ENCODE data around the gene RFX5.
A peak's percentile ranks its signal among the peaks of the same experiment; 100 is the strongest.

RFX5 gene

GRCh38 chr1:151370211-151370911 lies 23.3 kb upstream of the RFX5 start:
- Histone ChIP-seq H3K23ac (ENCODE audit: low read length in 2 of 2) (no peak overlapping the region), H3K27me3 (ENCODE audit: control insufficient read depth in 1 of 2, insufficient read depth in 1 of 2, low read length in 2 of 2) (no peaks in the 10 kb centered on the region), H3K18ac (ENCODE audit: low read depth in 1 of 2, low read length in 2 of 2) (peak overlapping the region; percentile 7 to 35), H3K79me1 (replicated peaks; ENCODE audit: low read length, poor library complexity, severe bottlenecking) (peaks cover 6% of the 10 kb centered on the region), H4K91ac (ENCODE audit: low read length) (no peak overlapping the region), H3K14ac (ENCODE audit: low read length in 2 of 2) (no peak overlapping the region), H3K36me3 (ENCODE audit: control insufficient read depth in 1 of 2, insufficient read depth in 2 of 2, low read depth in 1 of 2, low read length in 2 of 2) (peaks cover 23 to 39% of the 10 kb centered on the region in 2 experiments), H2BK12ac (ENCODE audit: low read length in 2 of 2) (peak overlapping the region in 1 of 2 experiments; percentile 45), H3K27ac (ENCODE audit: low read length, poor library complexity, severe bottlenecking) (no peak overlapping the region), H3K9me3 (ENCODE audit: control insufficient read depth, low read length) (no peaks in the 10 kb centered on the region), H3K9ac (ENCODE audit: low read length) (peak overlapping the region; percentile 84), H3K4me1 (ENCODE audit: control insufficient read depth, insufficient read depth, low read depth, low read length) (peaks cover 20% of the 10 kb centered on the region), H3K4ac (ENCODE audit: low read depth in 1 of 2, low read length in 2 of 2) (peak overlapping the region in 1 of 2 experiments; percentile 7), H3K4me2 (ENCODE audit: low read length, poor library complexity, severe bottlenecking) (no peak overlapping the region), H2AK5ac (ENCODE audit: low read length, severe bottlenecking) (no peak overlapping the region), H2BK5ac (ENCODE audit: low read depth, low read length, poor library complexity, severe bottlenecking) (no peak overlapping the region), H2AFZ (ENCODE audit: low read depth, low read length) (no peak overlapping the region), H4K8ac (ENCODE audit: low read length) (peak overlapping the region; percentile 35), H2BK120ac (ENCODE audit: low read depth, low read length) (no peak overlapping the region), H3K4me3 (ENCODE audit: insufficient read depth in 1 of 2, low read depth in 1 of 2, low read length in 2 of 2) (peak overlapping the region in 1 of 2 experiments; percentile 84), H2BK15ac (ENCODE audit: low read depth, poor library complexity, severe bottlenecking) (no peak overlapping the region)
- 85% methylated on average over 6 of the region's 6 CpGs for WGBS
- DNase-seq = no peak

DNA sequence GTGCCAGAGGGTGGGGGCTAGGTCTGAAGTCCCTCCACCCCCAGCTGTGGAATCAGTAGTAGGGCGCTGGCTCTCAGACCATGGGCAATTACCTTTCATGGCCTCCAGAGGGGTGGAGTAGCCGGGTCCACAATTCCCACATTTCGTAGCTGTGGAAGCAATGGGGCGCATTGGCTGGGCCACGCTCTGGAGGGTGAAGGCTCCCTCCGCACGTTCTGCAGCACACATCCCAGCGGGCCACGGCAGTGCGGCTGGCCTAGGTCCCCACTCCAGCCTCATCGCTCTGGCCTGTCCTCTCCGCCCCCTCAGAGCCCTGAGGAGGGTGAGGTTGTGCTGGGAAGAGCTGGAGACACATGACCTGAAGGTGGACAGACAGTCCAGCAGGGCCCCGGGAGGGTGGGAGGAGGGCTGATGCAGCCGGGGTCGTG lies 22.6 kb upstream of the RFX5 start:
- H3K4me1 ChIP-seq (ENCODE audit: control insufficient read depth, insufficient read depth, low read depth, low read length) = peaks cover 20% of the 10 kb centered on the region
- H3K23ac ChIP-seq (ENCODE audit: low read length in 2 of 2) = no peak overlapping the region
- 94% methylated on average over 15 of the region's 15 CpGs for WGBS
- no peak overlapping the region for H2AFZ ChIP-seq (ENCODE audit: low read depth, low read length)
- H2BK120ac ChIP-seq (ENCODE audit: low read depth, low read length) = no peak overlapping the region
- peak overlapping the region in 1 of 2 experiments; percentile 84 for H3K4me3 ChIP-seq (ENCODE audit: insufficient read depth in 1 of 2, low read depth in 1 of 2, low read length in 2 of 2)
- H3K9me3 ChIP-seq (ENCODE audit: control insufficient read depth, low read length) = no peaks in the 10 kb centered on the region
- peaks cover 30 to 46% of the 10 kb centered on the region in 2 experiments for H3K36me3 ChIP-seq (ENCODE audit: control insufficient read depth in 1 of 2, insufficient read depth in 2 of 2, low read depth in 1 of 2, low read length in 2 of 2)
- H3K4ac ChIP-seq (ENCODE audit: low read depth in 1 of 2, low read length in 2 of 2) = no peak overlapping the region
- H3K4me2 ChIP-seq (ENCODE audit: low read length, poor library complexity, severe bottlenecking) = no peak overlapping the region
- H3K14ac ChIP-seq (ENCODE audit: low read length in 2 of 2) = peak overlapping the region in 1 of 2 experiments; percentile 3
- H2BK5ac ChIP-seq (ENCODE audit: low read depth, low read length, poor library complexity, severe bottlenecking) = no peak overlapping the region
- H3K9ac ChIP-seq (ENCODE audit: low read length) = peak overlapping the region; percentile 84
- no peaks in the 10 kb centered on the region for H3K27me3 ChIP-seq (ENCODE audit: control insufficient read depth in 1 of 2, insufficient read depth in 1 of 2, low read length in 2 of 2)
- H4K91ac ChIP-seq (ENCODE audit: low read length) = no peak overlapping the region
- no peak overlapping the region for H4K8ac ChIP-seq (ENCODE audit: low read length)
- H3K18ac ChIP-seq (ENCODE audit: low read depth in 1 of 2, low read length in 2 of 2) = peak overlapping the region in 1 of 2 experiments; percentile 35
- H2BK12ac ChIP-seq (ENCODE audit: low read length in 2 of 2) = no peak overlapping the region
- DNase-seq = no peak
- H3K27ac ChIP-seq (ENCODE audit: low read length, poor library complexity, severe bottlenecking) = no peak overlapping the region
- no peak overlapping the region for H2AK5ac ChIP-seq (ENCODE audit: low read length, severe bottlenecking)
- peaks cover 6% of the 10 kb centered on the region for H3K79me1 ChIP-seq (replicated peaks; ENCODE audit: low read length, poor library complexity, severe bottlenecking)
- no peak overlapping the region for H2BK15ac ChIP-seq (ENCODE audit: low read depth, poor library complexity, severe bottlenecking)

GRCh38 chr1:151369302-151369610 lies 22.2 kb upstream of the RFX5 start:
- H3K27me3 ChIP-seq (ENCODE audit: control insufficient read depth in 1 of 2, insufficient read depth in 1 of 2, low read length in 2 of 2) = no peaks in the 10 kb centered on the region
- H3K4me2 ChIP-seq (ENCODE audit: low read length, poor library complexity, severe bottlenecking) = no peak overlapping the region
- no peak for DNase-seq
- peaks cover 20% of the 10 kb centered on the region for H3K4me1 ChIP-seq (ENCODE audit: control insufficient read depth, insufficient read depth, low read depth, low read length)
- no peak overlapping the region for H3K9ac ChIP-seq (ENCODE audit: low read length)
- H2AK5ac ChIP-seq (ENCODE audit: low read length, severe bottlenecking) = no peak overlapping the region
- H3K23ac ChIP-seq (ENCODE audit: low read length in 2 of 2) = no peak overlapping the region
- peaks cover 6% of the 10 kb centered on the region for H3K79me1 ChIP-seq (replicated peaks; ENCODE audit: low read length, poor library complexity, severe bottlenecking)
- peaks cover 34 to 50% of the 10 kb centered on the region in 2 experiments for H3K36me3 ChIP-seq (ENCODE audit: control insufficient read depth in 1 of 2, insufficient read depth in 2 of 2, low read depth in 1 of 2, low read length in 2 of 2)
- no peaks in the 10 kb centered on the region for H3K9me3 ChIP-seq (ENCODE audit: control insufficient read depth, low read length)
- 98% methylated on average over 7 of the region's 7 CpGs for WGBS
- no peak overlapping the region for H2BK15ac ChIP-seq (ENCODE audit: low read depth, poor library complexity, severe bottlenecking)
- H2AFZ ChIP-seq (ENCODE audit: low read depth, low read length) = no peak overlapping the region
- H3K4me3 ChIP-seq (ENCODE audit: insufficient read depth in 1 of 2, low read depth in 1 of 2, low read length in 2 of 2) = no peak overlapping the region
- no peak overlapping the region for H2BK5ac ChIP-seq (ENCODE audit: low read depth, low read length, poor library complexity, severe bottlenecking)
- H3K4ac ChIP-seq (ENCODE audit: low read depth in 1 of 2, low read length in 2 of 2) = no peak overlapping the region
- H4K91ac ChIP-seq (ENCODE audit: low read length) = no peak overlapping the region
- H3K18ac ChIP-seq (ENCODE audit: low read depth in 1 of 2, low read length in 2 of 2) = no peak overlapping the region
- H2BK12ac ChIP-seq (ENCODE audit: low read length in 2 of 2) = no peak overlapping the region
- H4K8ac ChIP-seq (ENCODE audit: low read length) = no peak overlapping the region
- H3K14ac ChIP-seq (ENCODE audit: low read length in 2 of 2) = no peak overlapping the region
- no peak overlapping the region for H2BK120ac ChIP-seq (ENCODE audit: low read depth, low read length)
- no peak overlapping the region for H3K27ac ChIP-seq (ENCODE audit: low read length, poor library complexity, severe bottlenecking)

DNA sequence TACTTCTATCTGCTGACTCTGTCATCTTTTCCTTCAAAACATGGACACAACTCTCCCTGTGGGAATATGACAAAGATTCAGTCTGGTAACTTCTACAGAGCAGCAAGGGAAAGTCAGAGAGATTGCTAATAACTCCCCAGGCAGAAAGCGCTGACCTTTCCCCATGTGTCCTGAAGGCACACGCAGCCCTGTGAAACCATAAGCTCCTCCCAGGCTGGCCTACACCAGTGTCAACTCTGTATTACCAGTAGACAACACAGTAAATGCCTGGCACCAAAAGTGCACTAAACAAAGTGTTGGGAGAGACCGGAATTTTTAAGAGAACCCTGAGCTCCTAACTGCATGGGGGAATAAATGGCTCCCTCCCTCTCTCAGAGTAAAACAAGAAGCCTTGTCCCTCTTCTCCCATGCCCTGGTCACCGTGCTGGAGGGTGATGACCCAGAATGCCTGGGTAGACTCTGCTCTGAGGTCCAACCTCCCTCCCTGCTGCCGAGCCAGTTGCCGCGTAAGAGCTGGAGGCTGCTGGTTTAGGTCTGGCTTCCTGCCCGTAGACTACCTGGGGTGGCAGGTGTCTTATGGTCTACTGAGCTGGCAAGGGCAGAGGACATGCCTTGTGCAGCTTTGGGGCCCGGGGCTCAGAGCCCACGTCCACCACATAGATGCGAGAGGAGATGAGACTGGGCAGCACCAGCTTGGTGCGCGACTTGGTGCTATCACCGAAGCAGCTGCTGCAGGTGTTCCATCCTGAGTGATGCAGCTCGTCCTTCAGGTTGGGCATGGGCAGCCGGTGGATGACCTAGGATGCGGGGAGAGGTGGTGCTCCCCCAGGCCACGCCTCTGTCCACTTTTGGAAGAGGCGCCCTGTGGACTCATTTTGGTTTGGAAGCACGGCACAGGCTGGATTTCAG lies 21.6 kb upstream of the RFX5 start:
- H3K4ac ChIP-seq (ENCODE audit: low read depth in 1 of 2, low read length in 2 of 2) = no peak overlapping the region
- H3K4me1 ChIP-seq (ENCODE audit: control insufficient read depth, insufficient read depth, low read depth, low read length) = peaks cover 20% of the 10 kb centered on the region
- DNase-seq = no peak
- H2BK120ac ChIP-seq (ENCODE audit: low read depth, low read length) = no peak overlapping the region
- H3K14ac ChIP-seq (ENCODE audit: low read length in 2 of 2) = peak overlapping the region in 1 of 2 experiments; percentile 22
- H3K4me3 ChIP-seq (ENCODE audit: insufficient read depth in 1 of 2, low read depth in 1 of 2, low read length in 2 of 2) = no peak overlapping the region
- H3K18ac ChIP-seq (ENCODE audit: low read depth in 1 of 2, low read length in 2 of 2) = no peak overlapping the region
- no peak overlapping the region for H2BK5ac ChIP-seq (ENCODE audit: low read depth, low read length, poor library complexity, severe bottlenecking)
- H3K36me3 ChIP-seq (ENCODE audit: control insufficient read depth in 1 of 2, insufficient read depth in 2 of 2, low read depth in 1 of 2, low read length in 2 of 2) = peaks cover 36 to 56% of the 10 kb centered on the region in 2 experiments
- WGBS = 91% methylated on average over 20 of the region's 20 CpGs
- no peak overlapping the region for H3K9ac ChIP-seq (ENCODE audit: low read length)
- no peak overlapping the region for H4K8ac ChIP-seq (ENCODE audit: low read length)
- H4K91ac ChIP-seq (ENCODE audit: low read length) = no peak overlapping the region
- H3K27ac ChIP-seq (ENCODE audit: low read length, poor library complexity, severe bottlenecking) = no peak overlapping the region
- H3K27me3 ChIP-seq (ENCODE audit: control insufficient read depth in 1 of 2, insufficient read depth in 1 of 2, low read length in 2 of 2) = no peaks in the 10 kb centered on the region
- no peak overlapping the region for H2BK12ac ChIP-seq (ENCODE audit: low read length in 2 of 2)
- peaks cover 6% of the 10 kb centered on the region for H3K79me1 ChIP-seq (replicated peaks; ENCODE audit: low read length, poor library complexity, severe bottlenecking)
- H2AFZ ChIP-seq (ENCODE audit: low read depth, low read length) = no peak overlapping the region
- no peak overlapping the region for H2BK15ac ChIP-seq (ENCODE audit: low read depth, poor library complexity, severe bottlenecking)
- H3K23ac ChIP-seq (ENCODE audit: low read length in 2 of 2) = peak overlapping the region in 1 of 2 experiments; percentile 87
- H2AK5ac ChIP-seq (ENCODE audit: low read length, severe bottlenecking) = no peak overlapping the region
- no peak overlapping the region for H3K4me2 ChIP-seq (ENCODE audit: low read length, poor library complexity, severe bottlenecking)
- H3K9me3 ChIP-seq (ENCODE audit: control insufficient read depth, low read length) = no peaks in the 10 kb centered on the region

Data from mesenchymal stem cell (in vitro differentiated cells and primary cell).